GM08714 (cell line): ENCODE results near the gene PLAAT3.
"Not testable (repeated sequence)": the region's sequence is repeated elsewhere in the genome, so short reads cannot be mapped to it uniquely, and the experiment has no call there.

Experiments
- H3K4me3 ChIP-seq: fragments of 200-500 bp; sonication (Bioruptor generic); 2 replicates; pipeline ENCODE4 v1.5.1; 2014; ENCODE audit warnings: mild to moderate bottlenecking, low read length, inconsistent platforms
- ZNF274 ChIP-seq: IDR thresholded peaks from 2 replicates; pipeline ENCODE4 v1.6.1; 2012; ENCODE audit warnings: mild to moderate bottlenecking, low read depth, low read length

Gene PLAAT3

DNA sequence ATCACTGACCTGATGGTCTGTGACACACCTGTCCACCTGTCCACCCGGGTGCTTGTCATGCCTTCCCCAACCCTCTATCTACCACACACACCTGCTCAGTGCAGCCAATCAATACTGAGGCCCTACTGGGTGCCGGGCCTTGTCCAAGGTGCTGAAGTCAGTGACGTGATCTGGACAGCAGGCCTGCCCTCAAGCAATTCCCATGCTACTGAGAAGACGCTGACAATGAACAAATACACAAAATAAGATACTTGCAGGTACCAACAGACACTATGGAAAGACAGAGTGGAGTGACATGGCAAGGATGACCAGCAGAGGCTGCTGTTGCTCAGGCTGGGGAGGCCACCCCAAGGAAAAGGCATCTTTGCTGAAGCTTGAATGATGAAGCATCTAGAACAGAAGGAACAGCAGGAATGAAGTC is 21.2 kb downstream of the PLAAT3 start:
- H3K4me3 ChIP-seq = no peak overlapping the region
- TF ChIP-seq ZNF274 = no peak

- no peak overlapping the region for H3K4me3 ChIP-seq
- no peak for TF ChIP-seq ZNF274
Measured at GRCh38 chr11:63590024-63590788, 24.0 kb downstream of the PLAAT3 start.

GRCh38 chr11:63589000-63589399 is 25.2 kb downstream of the PLAAT3 start:
- no peak overlapping the region for H3K4me3 ChIP-seq
- no peak for TF ChIP-seq ZNF274

DNA sequence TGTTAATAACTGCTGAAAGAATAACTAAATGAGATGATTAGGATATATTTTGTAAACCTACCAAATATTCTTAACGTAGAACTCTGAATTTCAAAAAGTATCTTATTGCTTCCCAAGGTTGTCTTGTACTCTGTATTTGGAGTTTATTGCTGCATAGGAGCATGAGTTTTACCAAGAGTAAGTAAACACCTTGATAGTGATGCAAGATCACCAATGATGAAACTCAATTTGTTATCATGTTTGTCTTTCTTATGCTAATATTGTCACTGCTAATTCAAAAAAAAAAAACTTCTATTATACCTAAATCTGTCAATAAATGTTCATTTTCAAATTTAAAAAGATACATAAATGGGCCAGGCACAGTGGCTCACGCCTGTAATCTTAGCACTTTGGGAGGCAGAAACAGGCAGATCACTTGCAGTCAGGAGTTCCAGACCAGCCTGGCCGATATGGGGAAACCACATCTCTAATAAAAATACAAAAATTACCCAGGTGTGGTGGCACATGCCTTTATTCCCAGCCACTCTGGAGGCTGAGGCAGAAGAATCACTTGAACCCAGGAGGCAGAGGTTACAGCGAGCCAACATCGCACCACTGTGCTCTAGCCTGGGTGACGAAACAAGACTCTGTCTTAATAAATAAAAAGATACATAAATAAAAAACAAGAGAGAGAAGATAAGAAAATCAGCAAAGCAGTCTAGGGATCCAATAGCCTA is 27.6 kb downstream of the PLAAT3 start:
- no peak overlapping the region for H3K4me3 ChIP-seq
- TF ChIP-seq ZNF274 = no peak

- H3K4me3 ChIP-seq = no peak overlapping the region
- TF ChIP-seq ZNF274 = no peak
Measured at GRCh38 chr11:63583357-63583677, 30.9 kb downstream of the PLAAT3 start.

GRCh38 chr11:63581224-63581623 is 33.0 kb downstream of the PLAAT3 start:
- not testable (repeated sequence) for H3K4me3 ChIP-seq

DNA sequence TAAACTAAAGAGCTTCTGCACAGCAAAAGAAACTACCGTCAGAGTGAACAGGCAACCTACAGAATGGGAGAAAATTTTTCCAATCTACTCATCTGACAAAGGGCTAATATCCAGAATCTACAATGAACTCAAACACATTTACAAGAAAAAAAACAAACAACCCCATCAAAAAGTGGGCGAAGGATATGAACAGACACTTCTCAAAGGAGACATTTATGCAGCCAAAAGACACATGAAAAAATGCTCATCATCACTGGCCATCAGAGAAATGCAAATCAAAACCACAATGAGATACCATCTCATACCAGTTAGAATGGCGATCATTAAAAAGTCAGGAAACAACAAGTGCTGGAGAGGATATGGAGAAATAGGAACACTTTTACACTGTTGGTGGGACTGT is 35.4 kb downstream of the PLAAT3 start:
- not testable (repeated sequence) for H3K4me3 ChIP-seq

DNA sequence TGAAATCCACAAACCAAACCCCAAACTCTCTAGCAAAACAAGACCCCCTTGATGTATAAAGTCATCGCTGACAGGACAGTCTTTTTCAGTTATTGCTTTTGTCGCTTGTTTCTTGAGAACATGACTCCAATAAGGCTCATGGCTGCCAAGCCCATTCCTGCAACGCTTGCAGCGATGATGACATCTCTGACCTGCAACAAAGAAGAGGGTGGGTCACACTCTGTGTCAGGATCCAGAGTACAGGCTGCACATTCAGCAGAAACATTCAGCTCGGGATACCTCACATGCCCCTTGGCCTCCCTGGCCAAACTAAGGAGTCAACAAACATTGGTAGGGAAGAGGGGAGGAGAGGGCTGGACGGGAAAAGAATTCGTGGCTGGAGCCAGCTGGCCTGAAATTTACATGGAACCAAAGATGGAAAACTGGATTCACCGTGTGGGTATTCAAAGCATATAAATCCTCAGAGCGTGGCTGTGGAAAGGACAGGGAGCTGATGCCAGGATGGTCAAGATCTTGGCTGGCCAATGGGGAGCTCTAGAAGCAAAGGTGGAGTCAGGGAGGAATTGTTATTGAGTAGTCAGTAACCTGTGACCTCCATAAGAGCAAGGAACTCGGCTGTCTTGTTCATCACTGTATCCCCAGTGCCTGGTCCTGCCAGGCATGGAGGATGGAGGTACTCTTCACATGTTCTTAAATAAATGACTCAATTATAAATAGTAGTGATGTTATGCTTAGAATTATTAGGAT is 39.2 kb downstream of the PLAAT3 start:
- no peak for TF ChIP-seq ZNF274

GRCh38 chr11:63573881-63574855 is 40.1 kb downstream of the PLAAT3 start:
- no peak for TF ChIP-seq ZNF274
- H3K4me3 ChIP-seq = peak overlapping the region; percentile 2; the same call in 1 of the 2 replicates

More for the DNA sequence above, 39.2 kb downstream of the PLAAT3 start:
- H3K4me3 ChIP-seq = no peak overlapping the region

- no peak overlapping the region for H3K4me3 ChIP-seq
- TF ChIP-seq ZNF274 = no peak
Measured at GRCh38 chr11:63572026-63572688, 42.1 kb downstream of the PLAAT3 start.

DNA sequence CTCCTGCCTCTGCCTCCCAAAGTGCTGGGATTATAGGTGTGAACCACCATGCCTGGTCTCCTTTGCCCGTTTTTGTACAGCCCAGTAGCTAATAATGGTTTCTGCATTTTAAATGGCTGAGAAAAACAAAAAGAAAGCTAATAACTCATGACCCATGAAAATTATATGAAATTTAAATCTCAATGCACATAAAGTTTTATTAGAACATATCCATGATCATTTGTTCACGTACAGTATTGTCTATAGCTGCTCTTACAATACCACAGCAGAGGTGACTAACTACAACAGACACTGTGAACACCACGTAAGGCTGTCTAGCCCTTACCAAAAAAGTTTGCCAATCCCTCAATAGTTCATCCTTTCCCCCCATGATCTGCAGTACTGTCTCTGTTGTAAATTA is 44.7 kb downstream of the PLAAT3 start:
- no peak overlapping the region for H3K4me3 ChIP-seq
- no peak for TF ChIP-seq ZNF274

GRCh38 chr11:63567044-63567840 is 47.0 kb downstream of the PLAAT3 start:
- H3K4me3 ChIP-seq = peak overlapping the region; percentile 24; the same call in 1 of the 2 replicates
- TF ChIP-seq ZNF274 = no peak
